GM12878 (cell line): ENCODE measurements around the gene NTN1. TPM values are rescaled to one million over a fixed set of nuclear protein-coding genes. Genes with fewer than 3 reads are reported as not detected.

Experiments used
- ATAC-seq: fragments of 200-7000 bp; cut with Tn5 transposase; 3 replicates; pipeline ENCODE4 v1.9.1; 2020; ENCODE audit warnings: mild to moderate bottlenecking, moderate library complexity
- BruUV-seq: library from RNA; stranded (reverse); fragments of 400-500 nt; replicated peaks from 2 replicates; lab custom pipeline; 2021; lab: Mats Ljungman, UMichigan
- CTCF ChIA-PET: fragments of 300-600 bp; sonication (Branson Sonifier 250); formaldehyde crosslinking; extraction: SDS; loops from one replicate; lab custom pipeline; 2021; ENCODE audit warnings: inconsistent platforms; lab: Yijun Ruan, JAX
- POLR2A ChIA-PET: fragments of 350-600 bp; formaldehyde crosslinking; extraction: SDS; loops from one replicate; lab custom pipeline; 2021; ENCODE audit warnings: inconsistent platforms; lab: Charles Lee
- RAD21 ChIA-PET: fragments of 300-600 bp; sonication (Branson Sonifier 250); formaldehyde crosslinking; loops from one replicate; lab custom pipeline; 2023; ENCODE audit warnings: antibody characterized with exemption; ENCODE audit not compliant: unreplicated experiment; lab: Charles Lee
- SMC1A ChIA-PET: fragments of 300-600 bp; sonication (Branson Sonifier 250); formaldehyde crosslinking; loops from one replicate; lab custom pipeline; 2023; ENCODE audit not compliant: unreplicated experiment, uncharacterized antibody; lab: Charles Lee
- DNase-seq: peaks from one replicate; pipeline ENCODE4 v3.0.0-alpha.2; 2011; ENCODE audit warnings: low read depth, low spot score
- FAIRE-seq: peaks from 3 replicates; lab custom pipeline; 2011; peaks lifted over from hg19 to GRCh38; lab: Jason Lieb, UNC
- H2AFZ ChIP-seq: 2 replicates; pipeline ENCODE4 v1.6.0; 2011; ENCODE audit warnings: low read depth, low read length, control low read depth; ENCODE audit not compliant: control insufficient read depth
- H3K27ac ChIP-seq: 2 replicates; pipeline ENCODE4 v1.5.1; 2011; ENCODE audit warnings: control low read depth; ENCODE audit not compliant: control insufficient read depth, insufficient read depth
- H3K27me3 ChIP-seq, 2 experiments: replicated peaks in 1 of 2; 2 replicates each; pipeline versions ENCODE4 v1.6.0 to v1.6.1; 2011; ENCODE audit warnings: low read length in 1 of 2; ENCODE audit not compliant: control insufficient read depth in 2 of 2, insufficient read depth in 2 of 2
- H3K36me3 ChIP-seq, 2 experiments: 2 replicates each; pipeline ENCODE4 v1.5.1; 2011; ENCODE audit warnings: low read length in 1 of 2; ENCODE audit not compliant: control insufficient read depth in 2 of 2, insufficient read depth in 2 of 2
- H3K4me1 ChIP-seq: 2 replicates; pipeline ENCODE4 v1.6.1; 2011; ENCODE audit warnings: mild to moderate bottlenecking, low read length, moderate library complexity, mixed read lengths; ENCODE audit not compliant: control insufficient read depth, insufficient read depth
- H3K4me2 ChIP-seq: 2 replicates; pipeline ENCODE4 v1.6.0; 2011; ENCODE audit warnings: control low read depth; ENCODE audit not compliant: control insufficient read depth, insufficient read depth
- H3K4me3 ChIP-seq: fragments of 200-600 bp; sonication (generic); 2 replicates; pipeline ENCODE4 v1.5.1; 2016
- H3K79me2 ChIP-seq: 2 replicates; pipeline ENCODE4 v1.6.0; 2011; ENCODE audit warnings: low read length; ENCODE audit not compliant: control insufficient read depth, insufficient read depth
- H3K9ac ChIP-seq: 2 replicates; pipeline ENCODE4 v1.8.0; 2011; ENCODE audit warnings: low read length, control low read depth, mixed read lengths; ENCODE audit not compliant: control insufficient read depth, insufficient read depth
- H3K9me3 ChIP-seq: replicated peaks from 3 replicates; pipeline ENCODE4 v1.5.1; 2011; ENCODE audit warnings: mild to moderate bottlenecking, low read length; ENCODE audit not compliant: control insufficient read depth, insufficient read depth
- H4K20me1 ChIP-seq: 2 replicates; pipeline ENCODE4 v1.6.0; 2011; ENCODE audit not compliant: control insufficient read depth, insufficient read depth
- CBX3 ChIP-seq: fragments of 200-600 bp; sonication (generic); IDR thresholded peaks from 2 replicates; pipeline ENCODE4 v1.6.1; 2016; ENCODE audit warnings: low read depth, borderline replicate concordance
- CEBPB ChIP-seq, 2 experiments: fragments of 150-350 bp in 1 of 2; IDR thresholded peaks; 2 replicates each; pipeline ENCODE4 v1.6.1; 2012 to 2014; ENCODE audit warnings: low read depth in 2 of 2, low read length in 2 of 2, borderline replicate concordance in 1 of 2, inconsistent platforms in 1 of 2
- CHD1 ChIP-seq: IDR thresholded peaks from 2 replicates; pipeline ENCODE4 v1.6.1; 2012; ENCODE audit warnings: low read depth, low read length, improper control_type of control experiment
- CREM ChIP-seq: IDR thresholded peaks from 2 replicates; pipeline ENCODE4 v1.6.1; 2014; ENCODE audit warnings: antibody characterized with exemption, low read depth
- FOXK2 ChIP-seq: fragments of 450-650 bp; IDR thresholded peaks from 2 replicates; pipeline ENCODE4 v1.6.1; 2017; ENCODE audit warnings: mild to moderate bottlenecking, moderate library complexity
- IKZF2 ChIP-seq, 2 experiments: fragments of 450-650 bp; IDR thresholded peaks; 2 replicates each; pipeline ENCODE4 v1.6.1; 2017; ENCODE audit warnings: mild to moderate bottlenecking in 2 of 2, moderate library complexity in 2 of 2
- LARP7 ChIP-seq: fragments of 450-650 bp; IDR thresholded peaks from 2 replicates; pipeline ENCODE4 v1.6.1; 2017; ENCODE audit warnings: mild to moderate bottlenecking
- MYC ChIP-seq: IDR thresholded peaks from 2 replicates; pipeline ENCODE4 v1.6.1; 2011; ENCODE audit warnings: mild to moderate bottlenecking, low read length, moderate library complexity, inconsistent platforms; ENCODE audit not compliant: insufficient read depth, insufficient replicate concordance, insufficient read length, severe bottlenecking
- NBN ChIP-seq: fragments of 450-650 bp; IDR thresholded peaks from 2 replicates; pipeline ENCODE4 v1.6.1; 2016
- POLR2AphosphoS2 ChIP-seq: IDR thresholded peaks from 2 replicates; pipeline ENCODE4 v1.6.1; 2011; ENCODE audit warnings: low read depth, mild to moderate bottlenecking, low read length, improper control_type of control experiment, moderate library complexity
- RELA ChIP-seq: fragments of 450-650 bp; IDR thresholded peaks from 2 replicates; pipeline ENCODE4 v1.8.0; 2014; ENCODE audit warnings: borderline replicate concordance; ENCODE audit not compliant: partially characterized antibody
- RUNX3 ChIP-seq: IDR thresholded peaks from 2 replicates; pipeline ENCODE4 v1.6.1; 2012; ENCODE audit warnings: low read length, inconsistent platforms
- SUZ12 ChIP-seq: fragments of 200-600 bp; sonication (generic); IDR thresholded peaks from one replicate; pipeline ENCODE4 v1.6.1; 2018; ENCODE audit warnings: antibody characterized with exemption, mild to moderate bottlenecking; ENCODE audit not compliant: unreplicated experiment
- YY1 ChIP-seq: IDR thresholded peaks from 2 replicates; pipeline ENCODE4 v1.6.1; 2011; ENCODE audit warnings: low read depth, mild to moderate bottlenecking, low read length
- ZBED1 ChIP-seq: IDR thresholded peaks from 2 replicates; pipeline ENCODE4 v1.6.1; 2016; ENCODE audit warnings: borderline replicate concordance
- ZNF622 ChIP-seq: fragments of 450-650 bp; IDR thresholded peaks from 2 replicates; pipeline ENCODE4 v1.6.1; 2017; ENCODE audit warnings: mild to moderate bottlenecking, inconsistent platforms
- WGBS: methylation state at CpG from one replicate; pipeline ENCODE4 v1.1.6; 2016; ENCODE audit warnings: low lambda C conversion rate; ENCODE audit not compliant: insufficient replicate concordance, insufficient coverage; ENCODE audit errors: missing lambda C conversion rate; 5-methylcytosine and 5-hydroxymethylcytosine counted together
- in situ Hi-C: fragments of 300-500 bp; cut with MboI; formaldehyde crosslinking; loops from 9 replicates; pipeline ENCODE4 v1.14.3; 2018; ENCODE audit warnings: mixed read lengths
- intact Hi-C: fragments of 100-400 bp; cut with micrococcal nuclease; formaldehyde crosslinking; loops from one replicate; pipeline ENCODE4 v1.14.2; 2022; ENCODE audit not compliant: unreplicated experiment
- polyA plus RNA-seq, 11 experiments: library from polyadenylated mRNA; depleted of rRNA in 4 of 11; unstranded in 6 of 11; stranded (reverse) in 5 of 11; fragments of >200 nt; fragmentation: Nextera tagmentation in 4 of 11; fragmentation: Illumina TruSeq in 1 of 11; extraction: Ambion mirVana in 4 of 11; extraction: Trizol in 1 of 11; gene quantifications; 1 replicate in 1 of 11; 2 replicates in 10 of 11; pipeline versions ENCODE4 v1.2.1 to v1.2.3, GENCODE V29; 2011 to 2016; ENCODE audit warnings: inconsistent platforms in 2 of 11, missing spikeins in 2 of 11, low read depth in 1 of 11
- total RNA-seq, 4 experiments: library from RNA; depleted of rRNA in 3 of 4; stranded (reverse); fragments of >200 nt in 3 of 4; fragmentation: Illumina TruSeq in 1 of 4; extraction: Trizol in 1 of 4; gene quantifications; 2 replicates each; pipeline versions ENCODE4 v1.2.1 to v1.2.3, GENCODE V29; 2013 to 2021
- TF ChIP-seq, protein P1 (sequence below), 3 experiments: IDR thresholded peaks in 2 of 3; conservative IDR thresholded peaks in 1 of 3; 2 replicates each; pipeline ENCODE4 v1.5.1; 2011; ENCODE audit warnings: low read depth in 3 of 3, low read length in 3 of 3, mild to moderate bottlenecking in 3 of 3, control low read depth in 2 of 3, moderate library complexity in 2 of 3, inconsistent platforms in 1 of 3, mixed read lengths in 1 of 3; ENCODE audit not compliant: control insufficient read depth in 2 of 3, insufficient read depth in 1 of 3; ENCODE audit errors: extremely low read depth in 1 of 3
- TF ChIP-seq, protein P2 (sequence below): IDR thresholded peaks from 2 replicates; pipeline ENCODE4 v1.6.1; 2011; ENCODE audit warnings: low read depth, low read length, improper control_type of control experiment, borderline replicate concordance
- TF ChIP-seq, protein P3 (sequence below): fragments of 450-650 bp; IDR thresholded peaks from 2 replicates; pipeline ENCODE4 v1.6.1; 2017; ENCODE audit warnings: mild to moderate bottlenecking, moderate library complexity

The NTN1 gene
- total and polyA plus RNA-seq, 10 of the 15 experiments (the other 5 are each of a cell fraction or from before 2014, with no cell fraction given) = 0.02 to 0.89 (median 0.35) TPM

DNA sequence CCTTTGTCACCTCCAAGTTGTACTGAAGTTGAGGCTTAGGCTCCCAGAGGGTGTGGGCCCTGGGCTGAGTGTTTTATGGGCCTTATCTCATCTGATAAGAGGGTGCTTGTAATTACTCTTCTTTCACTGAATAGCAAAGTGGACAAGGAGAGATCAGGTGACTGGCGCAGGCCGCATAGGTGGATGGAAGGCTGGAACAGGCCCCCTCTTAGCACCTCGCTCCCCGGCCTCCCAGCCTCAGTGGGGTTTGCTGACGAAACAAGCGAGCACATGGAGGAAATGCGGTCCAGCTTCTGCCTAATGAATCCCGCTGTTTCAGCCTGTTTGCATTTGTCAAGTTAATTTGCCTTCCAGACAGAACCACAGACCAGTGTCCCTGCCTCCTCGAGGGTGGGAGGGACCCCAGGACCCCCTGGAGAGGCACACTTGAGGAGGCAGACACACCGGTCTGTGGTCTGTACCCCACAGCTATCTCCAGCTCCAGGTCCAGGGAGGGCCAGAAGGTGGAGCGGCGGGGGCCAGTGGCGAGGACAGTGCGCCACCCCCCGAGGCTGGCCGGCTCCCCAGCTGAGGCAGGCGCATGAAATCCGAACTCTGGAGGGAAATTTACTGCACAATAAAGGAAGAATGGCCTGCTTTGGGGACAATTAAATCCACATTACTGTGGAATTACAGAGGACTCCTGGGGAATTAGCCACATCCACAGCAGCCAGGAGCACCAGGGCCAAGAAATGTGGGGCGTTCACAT lies 123.4 kb downstream of the NTN1 start:
- BruUV-seq = no TSS peak
- in situ Hi-C loops (no loop called here), intact Hi-C loops (no loop called here)
- ChIA-PET CTCF (interaction anchor here (1.1 kb wide), 1 partner anchor 145 kb away, joined by 4 read pairs; no protein-coding TSS in a partner anchor), POLR2A (no interaction called here), RAD21 (no interaction called here), SMC1A (no interaction called here)
- H3K4me3 ChIP-seq = no peak overlapping the region
- H3K79me2 ChIP-seq = no peaks in the 10 kb centered on the region
- H3K27ac ChIP-seq = no peak overlapping the region
- ATAC-seq (no peak), DNase-seq (no peak), FAIRE-seq (no peak)
- no peaks in the 10 kb centered on the region; a peak in 1 of 4 replicates for H3K27me3 ChIP-seq
- H3K36me3 ChIP-seq = no peaks in the 10 kb centered on the region
- no peaks in the 10 kb centered on the region for H4K20me1 ChIP-seq
- WGBS = 34% methylated on average over 19 of the region's 19 CpGs
- no peaks in the 10 kb centered on the region for H3K9me3 ChIP-seq
- H3K9ac ChIP-seq = no peak overlapping the region
- no peak overlapping the region for H3K4me2 ChIP-seq
- no peak overlapping the region for H2AFZ ChIP-seq
- no peaks in the 10 kb centered on the region for H3K4me1 ChIP-seq
- TF ChIP-seq, protein P1, sequence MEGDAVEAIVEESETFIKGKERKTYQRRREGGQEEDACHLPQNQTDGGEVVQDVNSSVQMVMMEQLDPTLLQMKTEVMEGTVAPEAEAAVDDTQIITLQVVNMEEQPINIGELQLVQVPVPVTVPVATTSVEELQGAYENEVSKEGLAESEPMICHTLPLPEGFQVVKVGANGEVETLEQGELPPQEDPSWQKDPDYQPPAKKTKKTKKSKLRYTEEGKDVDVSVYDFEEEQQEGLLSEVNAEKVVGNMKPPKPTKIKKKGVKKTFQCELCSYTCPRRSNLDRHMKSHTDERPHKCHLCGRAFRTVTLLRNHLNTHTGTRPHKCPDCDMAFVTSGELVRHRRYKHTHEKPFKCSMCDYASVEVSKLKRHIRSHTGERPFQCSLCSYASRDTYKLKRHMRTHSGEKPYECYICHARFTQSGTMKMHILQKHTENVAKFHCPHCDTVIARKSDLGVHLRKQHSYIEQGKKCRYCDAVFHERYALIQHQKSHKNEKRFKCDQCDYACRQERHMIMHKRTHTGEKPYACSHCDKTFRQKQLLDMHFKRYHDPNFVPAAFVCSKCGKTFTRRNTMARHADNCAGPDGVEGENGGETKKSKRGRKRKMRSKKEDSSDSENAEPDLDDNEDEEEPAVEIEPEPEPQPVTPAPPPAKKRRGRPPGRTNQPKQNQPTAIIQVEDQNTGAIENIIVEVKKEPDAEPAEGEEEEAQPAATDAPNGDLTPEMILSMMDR (IDR thresholded peaks at IDR 0.05 in 2 of 3, conservative IDR thresholded peaks at IDR 0.05 in 1 of 3; ENCODE audit: control insufficient read depth in 2 of 3, extremely low read depth in 1 of 3, insufficient read depth in 1 of 3, low read depth in 3 of 3, low read length in 3 of 3) = no peak
- TF ChIP-seq CREM (no peak), MYC (no peak), SUZ12 (no peak), CHD1 (no peak), ZBED1 (no peak), FOXK2 (no peak), POLR2AphosphoS2 (no peak), IKZF2 (IDR thresholded peaks at IDR 0.05) (no peak), YY1 (no peak), LARP7 (no peak), RELA (no peak), CBX3 (no peak), NBN (no peak), CEBPB (IDR thresholded peaks at IDR 0.05; ENCODE audit: borderline replicate concordance in 1 of 2, low read depth in 2 of 2, low read length in 2 of 2) (no peak), ZNF622 (no peak), RUNX3 (no peak)
- TF ChIP-seq, protein P2, sequence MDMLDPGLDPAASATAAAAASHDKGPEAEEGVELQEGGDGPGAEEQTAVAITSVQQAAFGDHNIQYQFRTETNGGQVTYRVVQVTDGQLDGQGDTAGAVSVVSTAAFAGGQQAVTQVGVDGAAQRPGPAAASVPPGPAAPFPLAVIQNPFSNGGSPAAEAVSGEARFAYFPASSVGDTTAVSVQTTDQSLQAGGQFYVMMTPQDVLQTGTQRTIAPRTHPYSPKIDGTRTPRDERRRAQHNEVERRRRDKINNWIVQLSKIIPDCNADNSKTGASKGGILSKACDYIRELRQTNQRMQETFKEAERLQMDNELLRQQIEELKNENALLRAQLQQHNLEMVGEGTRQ = no peak
- TF ChIP-seq, protein P3, sequence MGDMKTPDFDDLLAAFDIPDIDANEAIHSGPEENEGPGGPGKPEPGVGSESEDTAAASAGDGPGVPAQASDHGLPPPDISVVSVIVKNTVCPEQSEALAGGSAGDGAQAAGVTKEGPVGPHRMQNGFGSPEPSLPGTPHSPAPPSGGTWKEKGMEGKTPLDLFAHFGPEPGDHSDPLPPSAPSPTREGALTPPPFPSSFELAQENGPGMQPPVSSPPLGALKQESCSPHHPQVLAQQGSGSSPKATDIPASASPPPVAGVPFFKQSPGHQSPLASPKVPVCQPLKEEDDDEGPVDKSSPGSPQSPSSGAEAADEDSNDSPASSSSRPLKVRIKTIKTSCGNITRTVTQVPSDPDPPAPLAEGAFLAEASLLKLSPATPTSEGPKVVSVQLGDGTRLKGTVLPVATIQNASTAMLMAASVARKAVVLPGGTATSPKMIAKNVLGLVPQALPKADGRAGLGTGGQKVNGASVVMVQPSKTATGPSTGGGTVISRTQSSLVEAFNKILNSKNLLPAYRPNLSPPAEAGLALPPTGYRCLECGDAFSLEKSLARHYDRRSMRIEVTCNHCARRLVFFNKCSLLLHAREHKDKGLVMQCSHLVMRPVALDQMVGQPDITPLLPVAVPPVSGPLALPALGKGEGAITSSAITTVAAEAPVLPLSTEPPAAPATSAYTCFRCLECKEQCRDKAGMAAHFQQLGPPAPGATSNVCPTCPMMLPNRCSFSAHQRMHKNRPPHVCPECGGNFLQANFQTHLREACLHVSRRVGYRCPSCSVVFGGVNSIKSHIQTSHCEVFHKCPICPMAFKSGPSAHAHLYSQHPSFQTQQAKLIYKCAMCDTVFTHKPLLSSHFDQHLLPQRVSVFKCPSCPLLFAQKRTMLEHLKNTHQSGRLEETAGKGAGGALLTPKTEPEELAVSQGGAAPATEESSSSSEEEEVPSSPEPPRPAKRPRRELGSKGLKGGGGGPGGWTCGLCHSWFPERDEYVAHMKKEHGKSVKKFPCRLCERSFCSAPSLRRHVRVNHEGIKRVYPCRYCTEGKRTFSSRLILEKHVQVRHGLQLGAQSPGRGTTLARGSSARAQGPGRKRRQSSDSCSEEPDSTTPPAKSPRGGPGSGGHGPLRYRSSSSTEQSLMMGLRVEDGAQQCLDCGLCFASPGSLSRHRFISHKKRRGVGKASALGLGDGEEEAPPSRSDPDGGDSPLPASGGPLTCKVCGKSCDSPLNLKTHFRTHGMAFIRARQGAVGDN = no peak
